ENCODE measurements around the gene ARID5B. TPM values are rescaled to one million over a fixed set of nuclear protein-coding genes. Genes with fewer than 3 reads are reported as not detected.

Gene ARID5B
- total RNA-seq, 1 donor from 2014 or later: 22.8 TPM

GRCh38 chr10:61993711-61994401 is 92.4 kb downstream of the ARID5B start:
- no peak for TF ChIP-seq CTCF (conservative IDR thresholded peaks at IDR 0.05; ENCODE audit: low read depth, low read length)
- H3K4me3 ChIP-seq (ENCODE audit: low read depth, low read length): no peak overlapping the region
- no peak for DNase-seq (ENCODE audit: low read depth)

- H3K4me3 ChIP-seq (ENCODE audit: low read depth, low read length): no peak overlapping the region
- no peak for DNase-seq (ENCODE audit: low read depth)
- no peak for TF ChIP-seq CTCF (conservative IDR thresholded peaks at IDR 0.05; ENCODE audit: low read depth, low read length)
Measured at GRCh38 chr10:61994405-61995219, 93.1 kb downstream of the ARID5B start.

GRCh38 chr10:61995220-61995503 is 93.7 kb downstream of the ARID5B start:
- no peak for DNase-seq (ENCODE audit: low read depth)
- no peak overlapping the region for H3K4me3 ChIP-seq (ENCODE audit: low read depth, low read length)
- TF ChIP-seq CTCF (conservative IDR thresholded peaks at IDR 0.05; ENCODE audit: low read depth, low read length): no peak

GRCh38 chr10:61998937-61999336 is 97.4 kb downstream of the ARID5B start:
- DNase-seq (ENCODE audit: low read depth): no peak
- H3K4me3 ChIP-seq (ENCODE audit: low read depth, low read length): no peak overlapping the region
- no peak for TF ChIP-seq CTCF (conservative IDR thresholded peaks at IDR 0.05; ENCODE audit: low read depth, low read length)

- DNase-seq (ENCODE audit: low read depth): no peak
- no peak for TF ChIP-seq CTCF (conservative IDR thresholded peaks at IDR 0.05; ENCODE audit: low read depth, low read length)
- H3K4me3 ChIP-seq (ENCODE audit: low read depth, low read length): no peak overlapping the region
Measured at GRCh38 chr10:62000037-62000603, 98.6 kb downstream of the ARID5B start.

- H3K4me3 ChIP-seq (ENCODE audit: low read depth, low read length): no peak overlapping the region
- no peak for TF ChIP-seq CTCF (conservative IDR thresholded peaks at IDR 0.05; ENCODE audit: low read depth, low read length)
- no peak for DNase-seq (ENCODE audit: low read depth)
Measured at GRCh38 chr10:62000726-62001125, 99.2 kb downstream of the ARID5B start.
